Glutamatergic neuron (in vitro differentiated cells): Measurements from ENCODE around the gene SNHG17. TPM values are rescaled to one million over a fixed set of nuclear protein-coding genes. Genes with fewer than 3 reads are reported as not detected.
"Not testable (repeated sequence)": the region's sequence is repeated elsewhere in the genome, so short reads cannot be mapped to it uniquely, and the experiment has no call there.

ENCODE experiments used
- DNase-seq: peaks from one replicate; pipeline ENCODE4 v3.0.0; 2022
- H3K27ac Mint-ChIP-seq: one replicate; pipeline ENCODE4 v1.8.0; 2020; ENCODE audit warnings: mild to moderate bottlenecking, mixed read lengths, inconsistent platforms; ENCODE audit not compliant: unreplicated experiment
- H3K27me3 Mint-ChIP-seq: one replicate; pipeline ENCODE4 v1.8.0; 2020; ENCODE audit warnings: mild to moderate bottlenecking, moderate library complexity, mixed read lengths, inconsistent platforms; ENCODE audit not compliant: unreplicated experiment
- H3K36me3 Mint-ChIP-seq: one replicate; pipeline ENCODE4 v1.8.0; 2020; ENCODE audit warnings: mild to moderate bottlenecking, mixed read lengths, inconsistent platforms; ENCODE audit not compliant: unreplicated experiment
- H3K4me1 Mint-ChIP-seq: one replicate; pipeline ENCODE4 v1.8.0; 2020; ENCODE audit warnings: mild to moderate bottlenecking, low read depth, mixed read lengths, inconsistent platforms; ENCODE audit not compliant: unreplicated experiment
- H3K4me3 Mint-ChIP-seq: one replicate; pipeline ENCODE4 v1.8.0; 2020; ENCODE audit warnings: mild to moderate bottlenecking, mixed read lengths, inconsistent platforms; ENCODE audit not compliant: unreplicated experiment
- H3K9me3 Mint-ChIP-seq: one replicate; pipeline ENCODE4 v1.8.0; 2020; ENCODE audit warnings: mild to moderate bottlenecking, moderate library complexity, mixed read lengths, inconsistent platforms; ENCODE audit not compliant: unreplicated experiment
- CTCF ChIP-seq: fragments of 200-600 bp; sonication (generic); IDR thresholded peaks from one replicate; pipeline ENCODE4 v1.5.0; 2021; ENCODE audit not compliant: partially characterized antibody, unreplicated experiment
- total RNA-seq: library from RNA; stranded (reverse); fragmentation: NEBNext Ultra II Directional; extraction: Animal tissue kit (Norgen Biotek cat#: 25700); gene quantifications from one replicate; pipeline ENCODE4 v1.2.1, GENCODE V29; 2021; ENCODE audit not compliant: unreplicated experiment

The SNHG17 gene
- total RNA-seq, 1 donor from 2014 or later = 33.0 TPM

DNA sequence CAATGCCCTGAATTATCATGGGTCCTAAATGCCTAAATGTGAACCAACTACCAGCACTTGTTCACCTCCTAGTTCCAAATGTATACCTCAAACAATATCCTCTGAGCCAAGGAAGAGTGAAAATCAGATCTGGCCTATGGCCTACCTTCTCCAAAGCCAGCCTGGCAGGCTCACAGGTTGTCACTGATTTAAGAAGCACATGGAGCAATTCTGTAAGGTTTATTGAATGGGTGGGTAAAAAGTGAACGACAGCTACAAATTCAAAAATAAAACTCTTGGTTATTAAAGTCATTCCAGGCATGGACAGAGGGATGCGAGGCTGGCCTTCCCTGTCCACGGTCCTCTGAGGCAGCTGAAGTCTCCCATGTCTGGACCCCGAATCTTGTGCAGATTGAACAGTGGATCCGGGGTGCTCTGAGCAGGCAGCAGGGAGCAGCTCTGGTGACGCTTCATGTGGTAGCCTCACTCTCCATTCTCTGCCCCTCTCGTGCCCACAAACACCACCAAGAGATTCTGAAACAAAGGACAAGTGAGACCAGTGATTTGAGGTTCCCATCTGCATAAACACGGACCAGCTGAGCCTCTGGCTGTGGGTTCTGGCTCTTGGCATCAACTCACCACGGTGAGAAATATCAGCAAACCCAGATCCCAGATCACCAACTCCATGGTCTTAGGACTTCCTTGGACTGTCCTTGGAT lies 14.6 kb downstream of the SNHG17 start:
- H3K27me3 Mint-ChIP-seq = peaks cover 2% of the 10 kb centered on the region
- peaks cover 2% of the 10 kb centered on the region for H3K4me1 Mint-ChIP-seq
- peaks cover 2% of the 10 kb centered on the region for H3K9me3 Mint-ChIP-seq
- TF ChIP-seq CTCF = no peak
- no peak overlapping the region for H3K4me3 Mint-ChIP-seq
- H3K27ac Mint-ChIP-seq = no peak overlapping the region
- H3K36me3 Mint-ChIP-seq = peaks cover 5% of the 10 kb centered on the region
- DNase-seq = no peak

DNA sequence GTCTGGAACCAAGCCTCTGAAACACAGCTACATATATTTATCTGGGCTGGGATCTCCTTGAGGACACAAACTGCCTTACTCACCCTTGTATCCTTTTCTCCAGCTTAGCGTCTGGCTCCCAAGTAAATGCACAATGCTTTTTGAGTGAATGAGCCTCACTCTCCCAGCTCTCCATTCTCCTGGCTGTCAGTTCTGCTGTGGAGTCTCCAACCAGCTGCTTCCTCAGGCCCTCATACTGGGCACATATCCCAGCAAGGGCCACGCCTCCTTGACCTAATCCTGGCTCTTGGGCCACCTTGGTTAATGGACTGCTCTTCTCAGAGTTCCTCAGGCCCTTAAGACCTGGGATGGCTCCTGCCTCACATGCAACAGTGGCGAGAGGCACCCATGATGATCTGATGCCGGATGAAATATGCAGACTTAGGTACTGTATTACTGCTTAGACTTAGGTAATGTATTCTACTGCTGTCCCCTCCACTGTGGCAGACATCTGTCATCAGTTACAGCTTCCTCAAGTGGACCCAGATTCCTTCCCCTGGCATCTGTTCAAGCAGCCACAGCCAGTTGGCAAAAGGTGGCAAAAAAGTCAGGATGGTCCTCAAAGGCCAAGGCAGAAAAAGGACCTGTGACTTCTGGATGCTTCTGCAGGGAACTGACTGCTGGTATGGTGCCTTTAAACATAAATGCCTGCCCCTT lies 16.5 kb downstream of the SNHG17 start:
- TF ChIP-seq CTCF = no peak
- no peak overlapping the region for H3K4me3 Mint-ChIP-seq
- no peak for DNase-seq
- no peak overlapping the region for H3K27ac Mint-ChIP-seq
- H3K9me3 Mint-ChIP-seq = peaks cover 2% of the 10 kb centered on the region
- H3K4me1 Mint-ChIP-seq = peaks cover 2% of the 10 kb centered on the region
- H3K36me3 Mint-ChIP-seq = peaks cover 5% of the 10 kb centered on the region
- H3K27me3 Mint-ChIP-seq = peaks cover 2% of the 10 kb centered on the region

DNA sequence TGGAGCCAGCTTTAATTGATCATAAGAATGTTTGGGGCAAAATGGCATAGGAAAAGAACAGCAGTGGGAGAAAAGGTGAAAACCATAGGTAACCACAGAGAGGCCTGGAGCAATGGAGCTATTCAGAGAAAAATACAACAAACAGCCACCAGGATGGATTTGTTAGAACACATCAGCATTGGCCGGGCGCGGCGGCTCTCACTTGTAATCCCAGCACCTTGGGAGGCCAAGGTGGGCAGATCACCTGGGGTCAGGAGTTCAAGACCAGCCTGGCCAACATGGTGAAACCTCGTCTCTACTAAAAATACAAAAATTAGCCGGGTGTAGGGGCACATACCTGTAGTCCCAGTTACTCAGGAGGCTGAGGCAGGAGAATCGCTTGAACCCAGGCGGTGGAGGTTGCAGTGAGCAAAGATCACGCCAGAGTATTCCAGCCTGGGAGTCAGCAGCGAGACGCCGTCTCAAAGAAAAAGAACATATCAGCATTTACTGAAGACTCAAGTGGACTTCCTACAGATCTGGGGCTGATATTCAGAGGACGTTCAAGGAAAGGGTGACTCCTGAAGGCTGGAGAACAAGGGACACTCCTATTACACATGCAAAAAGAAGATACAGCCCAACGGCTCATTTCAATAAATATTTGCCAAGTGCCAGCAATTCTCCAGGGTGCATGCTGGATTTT lies 20.2 kb downstream of the SNHG17 start:
- no peaks in the 10 kb centered on the region for H3K27me3 Mint-ChIP-seq
- no peak for DNase-seq

GRCh38 chr20:38412877-38413577 lies 22.1 kb downstream of the SNHG17 start:
- Mint-ChIP-seq H3K9me3 (peaks cover 2% of the 10 kb centered on the region), H3K27me3 (no peaks in the 10 kb centered on the region), H3K4me1 (peaks cover 4% of the 10 kb centered on the region), H3K36me3 (no peaks in the 10 kb centered on the region), H3K27ac (peak overlapping the region; percentile 3), H3K4me3 (no peak overlapping the region)
- DNase-seq = no peak
- TF ChIP-seq CTCF = no peak

More for the DNA sequence above, 20.2 kb downstream of the SNHG17 start:
- no peak for TF ChIP-seq CTCF
- no peak overlapping the region for H3K4me3 Mint-ChIP-seq
- H3K4me1 Mint-ChIP-seq = peaks cover 4% of the 10 kb centered on the region
- H3K27ac Mint-ChIP-seq = no peak overlapping the region
- H3K9me3 Mint-ChIP-seq = peaks cover 2% of the 10 kb centered on the region
- H3K36me3 Mint-ChIP-seq = no peaks in the 10 kb centered on the region

- not testable (repeated sequence) for H3K9me3 Mint-ChIP-seq, H3K27me3 Mint-ChIP-seq, H3K4me1 Mint-ChIP-seq, H3K4me3 Mint-ChIP-seq, DNase-seq, H3K27ac Mint-ChIP-seq, H3K36me3 Mint-ChIP-seq
Measured at GRCh38 chr20:38407822-38408221, 27.3 kb downstream of the SNHG17 start.
